Measurements from ENCODE around the gene ZNF691.
"Not testable (repeated sequence)": the region's sequence is repeated elsewhere in the genome, so short reads cannot be mapped to it uniquely, and the experiment has no call there.

Gene ZNF691

DNA sequence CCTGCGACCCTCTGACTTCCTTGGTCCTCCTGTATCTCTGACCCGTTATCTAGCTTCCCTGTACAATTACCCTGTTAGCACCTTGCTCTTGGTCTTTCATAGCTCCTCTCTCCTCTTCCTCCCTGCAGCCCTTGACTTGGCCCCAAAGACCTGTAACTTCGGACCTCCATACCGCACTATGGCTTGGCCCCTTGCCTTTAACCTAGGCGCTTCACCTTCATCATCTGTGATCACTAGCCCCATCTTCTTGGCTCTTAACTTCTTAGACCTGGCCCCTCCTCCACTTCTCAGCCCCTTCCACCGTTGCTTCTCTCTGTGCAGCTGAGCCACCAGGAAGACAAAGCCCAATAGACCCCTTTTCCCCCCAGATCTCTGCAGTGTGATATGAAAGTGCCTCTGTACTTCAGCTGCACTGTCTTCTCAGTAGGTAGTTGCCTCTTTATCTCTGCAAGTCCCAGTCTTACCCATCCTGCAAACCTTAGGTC is 740 bp downstream of the ZNF691 start:
- Histone ChIP-seq H2AFZ (ENCODE audit: low read length, unreplicated experiment) (peak overlapping the region; percentile 59), H3K79me2 (ENCODE audit: control insufficient read depth, insufficient read depth, low read length, unreplicated experiment) (peaks cover 21% of the 10 kb centered on the region), H3K27me3 (ENCODE audit: insufficient read depth, low read length) (no peaks in the 10 kb centered on the region), H3K36me3 (ENCODE audit: insufficient read depth, low read length) (peaks cover 38% of the 10 kb centered on the region), H3K27ac (ENCODE audit: low read depth, low read length) (no peak overlapping the region), H3K4me3 (ENCODE audit: low read depth, low read length) (peak overlapping the region; percentile 98), H3K4me1 (ENCODE audit: control insufficient read depth, insufficient read depth, low read length, unreplicated experiment) (peaks cover 25% of the 10 kb centered on the region)

DNA sequence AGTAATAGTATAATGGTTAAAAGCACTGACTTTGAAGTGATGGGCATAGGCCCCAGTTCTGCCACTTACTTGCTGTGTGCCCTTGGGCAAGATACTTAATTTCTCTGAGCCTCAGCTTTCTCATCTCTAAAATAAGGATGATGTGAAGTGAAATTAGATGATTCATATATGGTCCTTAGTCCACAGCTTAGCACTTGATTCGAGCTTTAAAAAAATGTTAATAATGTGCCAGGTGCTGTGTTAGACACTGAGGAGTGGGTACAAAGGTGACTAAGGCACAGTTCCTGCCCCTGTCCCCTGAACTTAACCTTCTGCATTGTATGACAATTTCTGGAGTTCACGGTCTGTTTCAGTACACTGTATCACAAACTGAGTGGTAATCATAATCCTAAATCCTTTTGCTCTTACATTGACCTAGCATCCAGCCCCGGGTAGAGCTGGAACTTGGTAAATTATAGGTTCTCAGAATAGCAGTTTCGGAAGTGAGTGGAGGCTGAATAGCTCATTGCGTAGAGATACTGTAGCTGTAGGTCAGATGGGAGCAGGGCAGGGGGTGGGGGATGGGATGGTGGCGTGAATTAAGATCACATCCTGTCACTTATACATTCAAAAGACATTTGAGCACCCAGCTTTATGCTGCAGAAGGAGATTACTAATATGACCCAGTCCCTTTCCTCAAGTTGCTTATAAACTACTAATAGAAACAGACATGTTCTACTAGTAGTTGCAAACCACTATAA is 1.5 kb downstream of the ZNF691 start:
- H3K27ac ChIP-seq (ENCODE audit: low read depth, low read length), result no peak overlapping the region

DNA sequence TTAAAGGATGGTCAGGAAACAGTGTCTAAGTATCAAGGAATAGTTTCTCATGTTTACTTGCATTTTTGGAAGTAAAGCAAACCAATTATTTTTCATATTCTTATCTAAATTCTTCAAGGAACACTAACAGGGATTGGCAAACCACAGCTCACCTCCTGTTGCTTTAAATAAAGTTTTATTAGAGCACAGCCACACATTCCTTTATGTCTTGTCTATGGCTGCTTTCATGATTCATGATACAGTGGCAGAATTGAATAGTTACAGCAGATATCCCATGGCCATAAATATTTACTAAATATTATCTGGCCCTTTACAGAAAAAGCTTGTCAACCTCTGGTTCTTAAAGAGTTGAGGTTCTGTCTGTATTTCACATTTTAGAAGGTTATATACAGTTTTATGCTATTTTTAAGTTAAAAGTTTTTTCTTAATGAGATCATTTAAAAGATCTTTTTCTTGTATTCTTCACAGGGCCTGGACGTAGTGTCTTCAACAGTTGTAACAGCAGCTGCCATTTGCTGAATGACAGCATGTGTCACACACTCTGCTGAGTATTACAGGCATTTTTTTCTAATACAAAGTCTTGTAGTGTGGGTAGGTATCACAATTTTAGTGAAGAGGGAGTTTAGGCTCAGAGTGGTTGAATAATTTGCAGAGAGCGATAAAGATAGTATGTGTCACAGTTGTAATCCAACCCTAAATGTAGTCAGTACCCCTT is 2.6 kb downstream of the ZNF691 start:
- Histone ChIP-seq H3K27ac (ENCODE audit: low read depth, low read length) (no peak overlapping the region), H3K4me1 (ENCODE audit: control insufficient read depth, insufficient read depth, low read length, unreplicated experiment) (peaks cover 25% of the 10 kb centered on the region), H3K27me3 (ENCODE audit: insufficient read depth, low read length) (no peaks in the 10 kb centered on the region), H3K36me3 (ENCODE audit: insufficient read depth, low read length) (peaks cover 45% of the 10 kb centered on the region), H3K4me3 (ENCODE audit: low read depth, low read length) (no peak overlapping the region), H2AFZ (ENCODE audit: low read length, unreplicated experiment) (no peak overlapping the region), H3K79me2 (ENCODE audit: control insufficient read depth, insufficient read depth, low read length, unreplicated experiment) (peaks cover 21% of the 10 kb centered on the region)

More for the DNA sequence above, 1.5 kb downstream of the ZNF691 start:
- Histone ChIP-seq H2AFZ (ENCODE audit: low read length, unreplicated experiment) (no peak overlapping the region), H3K79me2 (ENCODE audit: control insufficient read depth, insufficient read depth, low read length, unreplicated experiment) (peaks cover 21% of the 10 kb centered on the region), H3K36me3 (ENCODE audit: insufficient read depth, low read length) (peaks cover 42% of the 10 kb centered on the region), H3K4me1 (ENCODE audit: control insufficient read depth, insufficient read depth, low read length, unreplicated experiment) (peaks cover 25% of the 10 kb centered on the region), H3K27me3 (ENCODE audit: insufficient read depth, low read length) (no peaks in the 10 kb centered on the region), H3K4me3 (ENCODE audit: low read depth, low read length) (peak overlapping the region; percentile 98)

DNA sequence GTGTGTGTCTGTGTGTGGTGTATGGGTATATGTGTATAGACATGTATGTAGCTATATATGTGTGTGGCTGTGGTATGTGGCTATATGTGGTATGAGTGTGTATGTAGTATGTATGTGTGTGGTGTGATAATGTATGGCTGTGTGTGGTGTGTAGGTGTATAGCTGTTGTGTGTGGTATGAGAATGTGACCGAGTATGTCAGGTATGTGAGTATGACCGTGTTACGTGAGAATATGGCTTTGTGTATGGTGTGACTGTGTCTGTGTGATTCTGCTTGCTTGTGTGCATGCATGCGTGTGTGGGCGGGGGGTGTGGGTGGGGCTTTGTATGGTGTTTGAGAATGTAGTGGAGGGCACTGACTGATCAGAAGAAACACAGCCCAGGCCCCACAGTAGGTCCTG is 3.5 kb downstream of the ZNF691 start:
- H3K79me2 ChIP-seq (ENCODE audit: control insufficient read depth, insufficient read depth, low read length, unreplicated experiment), result peaks cover 21% of the 10 kb centered on the region
- no peak overlapping the region for H3K4me3 ChIP-seq (ENCODE audit: low read depth, low read length)
- peaks cover 46% of the 10 kb centered on the region for H3K36me3 ChIP-seq (ENCODE audit: insufficient read depth, low read length)
- H3K4me1 ChIP-seq (ENCODE audit: control insufficient read depth, insufficient read depth, low read length, unreplicated experiment), result peaks cover 18% of the 10 kb centered on the region
- no peak overlapping the region for H2AFZ ChIP-seq (ENCODE audit: low read length, unreplicated experiment)
- no peaks in the 10 kb centered on the region for H3K27me3 ChIP-seq (ENCODE audit: insufficient read depth, low read length)
- no peak overlapping the region for H3K27ac ChIP-seq (ENCODE audit: low read depth, low read length)

GRCh38 chr1:42851420-42851819 is 5.0 kb downstream of the ZNF691 start:
- H3K27me3 ChIP-seq (ENCODE audit: insufficient read depth, low read length), result no peaks in the 10 kb centered on the region
- peaks cover 15% of the 10 kb centered on the region for H3K4me1 ChIP-seq (ENCODE audit: control insufficient read depth, insufficient read depth, low read length, unreplicated experiment)
- peaks cover 21% of the 10 kb centered on the region for H3K79me2 ChIP-seq (ENCODE audit: control insufficient read depth, insufficient read depth, low read length, unreplicated experiment)
- H3K27ac ChIP-seq (ENCODE audit: low read depth, low read length), result no peak overlapping the region
- H3K36me3 ChIP-seq (ENCODE audit: insufficient read depth, low read length), result peaks cover 46% of the 10 kb centered on the region
- H3K4me3 ChIP-seq (ENCODE audit: low read depth, low read length), result no peak overlapping the region
- no peak overlapping the region for H2AFZ ChIP-seq (ENCODE audit: low read length, unreplicated experiment)

- Histone ChIP-seq H3K27me3 (ENCODE audit: insufficient read depth, low read length) (no peaks in the 10 kb centered on the region), H3K27ac (ENCODE audit: low read depth, low read length) (no peak overlapping the region), H3K4me3 (ENCODE audit: low read depth, low read length) (no peak overlapping the region), H3K36me3 (ENCODE audit: insufficient read depth, low read length) (peaks cover 46% of the 10 kb centered on the region), H3K4me1 (ENCODE audit: control insufficient read depth, insufficient read depth, low read length, unreplicated experiment) (peaks cover 15% of the 10 kb centered on the region), H2AFZ (ENCODE audit: low read length, unreplicated experiment) (no peak overlapping the region), H3K79me2 (ENCODE audit: control insufficient read depth, insufficient read depth, low read length, unreplicated experiment) (peaks cover 15% of the 10 kb centered on the region)
These were observed 5.7 kb downstream of the ZNF691 start for GRCh38 chr1:42851960-42852607.

- Histone ChIP-seq H3K79me2 (ENCODE audit: control insufficient read depth, insufficient read depth, low read length, unreplicated experiment) (peaks cover 10% of the 10 kb centered on the region), H3K4me3 (ENCODE audit: low read depth, low read length) (no peak overlapping the region), H2AFZ (ENCODE audit: low read length, unreplicated experiment) (no peak overlapping the region), H3K27me3 (ENCODE audit: insufficient read depth, low read length) (no peaks in the 10 kb centered on the region), H3K4me1 (ENCODE audit: control insufficient read depth, insufficient read depth, low read length, unreplicated experiment) (peaks cover 10% of the 10 kb centered on the region), H3K36me3 (ENCODE audit: insufficient read depth, low read length) (peaks cover 46% of the 10 kb centered on the region), H3K27ac (ENCODE audit: low read depth, low read length) (no peak overlapping the region)
These were observed 6.2 kb downstream of the ZNF691 start for GRCh38 chr1:42852608-42852980.

GRCh38 chr1:42853116-42853884 is 6.9 kb downstream of the ZNF691 start:
- H2AFZ ChIP-seq (ENCODE audit: low read length, unreplicated experiment), result no peak overlapping the region
- H3K79me2 ChIP-seq (ENCODE audit: control insufficient read depth, insufficient read depth, low read length, unreplicated experiment), result peaks cover 3% of the 10 kb centered on the region
- H3K4me3 ChIP-seq (ENCODE audit: low read depth, low read length), result no peak overlapping the region
- no peaks in the 10 kb centered on the region for H3K27me3 ChIP-seq (ENCODE audit: insufficient read depth, low read length)
- H3K4me1 ChIP-seq (ENCODE audit: control insufficient read depth, insufficient read depth, low read length, unreplicated experiment), result peaks cover 3% of the 10 kb centered on the region
- no peak overlapping the region for H3K27ac ChIP-seq (ENCODE audit: low read depth, low read length)
- H3K36me3 ChIP-seq (ENCODE audit: insufficient read depth, low read length), result peaks cover 43% of the 10 kb centered on the region

DNA sequence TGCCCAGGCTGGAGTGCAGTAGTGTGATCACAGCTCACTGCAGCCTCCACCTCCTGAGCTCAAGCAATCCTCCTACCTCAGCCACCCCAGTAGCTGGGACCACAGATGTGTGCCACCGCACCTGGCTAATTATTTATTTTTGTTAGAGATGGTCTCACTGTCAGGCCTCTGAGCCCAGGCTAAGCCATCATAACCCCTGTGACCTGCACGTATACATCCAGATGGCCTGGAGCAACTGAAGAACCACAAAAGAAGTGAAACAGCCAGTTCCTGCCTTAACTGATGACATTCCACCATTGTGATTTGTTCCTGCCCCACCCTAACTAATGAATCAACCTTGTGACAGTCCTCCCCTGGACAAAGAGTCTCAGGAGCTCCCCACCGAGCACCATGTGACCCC is 10.1 kb downstream of the ZNF691 start:
- not testable (repeated sequence) for H2AFZ ChIP-seq (ENCODE audit: low read length, unreplicated experiment); H3K27ac ChIP-seq (ENCODE audit: low read depth, low read length); H3K4me3 ChIP-seq (ENCODE audit: low read depth, low read length); H3K79me2 ChIP-seq (ENCODE audit: control insufficient read depth, insufficient read depth, low read length, unreplicated experiment); H3K4me1 ChIP-seq (ENCODE audit: control insufficient read depth, insufficient read depth, low read length, unreplicated experiment)
- H3K36me3 ChIP-seq (ENCODE audit: insufficient read depth, low read length), result peaks cover 15% of the 10 kb centered on the region; the same call in 1 of the 2 replicates
- H3K27me3 ChIP-seq (ENCODE audit: insufficient read depth, low read length), result peaks cover 18% of the 10 kb centered on the region; the same call in 1 of the 2 replicates

DNA sequence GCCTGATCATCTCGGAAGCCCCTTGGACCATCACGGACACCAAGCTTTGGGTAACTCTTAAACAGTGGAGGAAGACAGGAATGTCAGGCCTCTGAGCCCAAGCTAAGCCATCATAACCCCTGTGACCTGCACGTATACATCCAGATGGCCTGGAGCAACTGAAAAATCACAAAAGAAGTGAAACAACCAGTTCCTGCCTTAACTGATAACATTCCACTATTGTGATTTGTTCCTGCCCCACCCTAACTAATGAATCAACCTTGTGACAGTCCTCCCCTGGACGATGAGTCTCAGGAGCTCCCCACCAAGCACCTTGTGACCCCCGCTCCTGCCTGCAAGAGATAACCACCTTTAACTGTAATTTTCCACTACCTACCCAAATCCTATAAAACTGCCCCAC is 13.0 kb downstream of the ZNF691 start:
- H2AFZ ChIP-seq (ENCODE audit: low read length, unreplicated experiment); H3K4me1 ChIP-seq (ENCODE audit: control insufficient read depth, insufficient read depth, low read length, unreplicated experiment); H3K36me3 ChIP-seq (ENCODE audit: insufficient read depth, low read length); H3K79me2 ChIP-seq (ENCODE audit: control insufficient read depth, insufficient read depth, low read length, unreplicated experiment); H3K4me3 ChIP-seq (ENCODE audit: low read depth, low read length); H3K27ac ChIP-seq (ENCODE audit: low read depth, low read length): not testable (repeated sequence)
- H3K27me3 ChIP-seq (ENCODE audit: insufficient read depth, low read length), result peaks cover 39% of the 10 kb centered on the region

All from ACC112 (cell line).